ENCODE data around the gene DIAPH3.

GRCh38 chr13:60120617-60121336 is 43.0 kb downstream of the DIAPH3 start:
- TF ChIP-seq POLR2AphosphoS5 (IDR thresholded peaks at IDR 0.05; ENCODE audit: low read depth, low read length): no peak
- no peak for TF ChIP-seq SPI1 (IDR thresholded peaks at IDR 0.05; ENCODE audit: low read depth, low read length)
